IPS-18a (cell line): ENCODE measurements around the gene DLD.
"Not testable (repeated sequence)": the region's sequence is repeated elsewhere in the genome, so short reads cannot be mapped to it uniquely, and the experiment has no call there.

Experiments
- H3K27ac ChIP-seq: one replicate; pipeline ENCODE4 v1.5.1; 2013; ENCODE audit warnings: low read length
- H3K27me3 ChIP-seq: one replicate; pipeline ENCODE4 v1.6.1; 2013; ENCODE audit warnings: mild to moderate bottlenecking, low read length; ENCODE audit not compliant: control insufficient read depth, insufficient read depth
- H3K36me3 ChIP-seq: one replicate; pipeline ENCODE4 v1.6.1; 2013; ENCODE audit warnings: low read depth, low read length; ENCODE audit not compliant: control insufficient read depth
- H3K4me1 ChIP-seq: one replicate; pipeline ENCODE4 v1.6.1; 2013; ENCODE audit warnings: low read depth, low read length; ENCODE audit not compliant: control insufficient read depth
- H3K4me3 ChIP-seq: one replicate; pipeline ENCODE4 v1.5.1; 2013; ENCODE audit warnings: low read length
- H3K9ac ChIP-seq: one replicate; pipeline ENCODE4 v1.6.1; 2013; ENCODE audit warnings: mild to moderate bottlenecking, low read length, moderate library complexity
- H3K9me3 ChIP-seq: one replicate; pipeline ENCODE4 v1.6.1; 2013; ENCODE audit warnings: low read depth, low read length; ENCODE audit not compliant: control insufficient read depth

The DLD gene

DNA sequence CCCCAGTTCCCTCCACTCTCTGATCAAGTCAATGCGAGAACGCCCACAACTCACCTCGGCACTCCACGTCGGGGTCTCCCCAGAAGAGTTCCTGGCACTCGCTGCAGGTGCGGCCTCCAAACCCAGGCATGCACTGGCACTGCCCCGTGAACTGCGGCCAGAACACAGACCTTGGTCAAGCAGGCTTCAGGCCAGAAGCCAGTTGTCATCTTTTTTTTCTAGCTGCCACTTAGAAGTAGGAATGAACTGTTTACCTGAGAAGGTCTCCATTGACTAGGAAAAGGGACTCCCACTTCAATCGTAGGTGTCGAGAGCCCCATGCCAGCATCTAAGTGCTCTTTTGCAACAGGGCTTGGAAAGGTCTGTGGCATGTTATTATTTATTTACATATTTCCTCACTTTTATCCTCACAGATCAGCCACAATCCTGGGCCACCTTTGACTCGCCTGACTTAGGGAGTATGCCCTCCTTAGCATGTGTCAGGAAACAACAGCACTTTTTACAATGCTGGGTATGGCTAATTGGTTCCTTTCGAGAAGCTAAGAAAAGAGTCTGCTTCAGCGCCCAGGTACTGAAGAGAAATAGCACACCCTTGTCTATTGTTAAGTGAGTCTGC lies 60.3 kb downstream of the DLD start:
- no peak overlapping the region for H3K27ac ChIP-seq
- no peaks in the 10 kb centered on the region for H3K9me3 ChIP-seq
- no peaks in the 10 kb centered on the region for H3K27me3 ChIP-seq
- peaks cover 18% of the 10 kb centered on the region for H3K36me3 ChIP-seq
- H3K9ac ChIP-seq, result no peak overlapping the region
- peaks cover 11% of the 10 kb centered on the region for H3K4me1 ChIP-seq
- no peak overlapping the region for H3K4me3 ChIP-seq

DNA sequence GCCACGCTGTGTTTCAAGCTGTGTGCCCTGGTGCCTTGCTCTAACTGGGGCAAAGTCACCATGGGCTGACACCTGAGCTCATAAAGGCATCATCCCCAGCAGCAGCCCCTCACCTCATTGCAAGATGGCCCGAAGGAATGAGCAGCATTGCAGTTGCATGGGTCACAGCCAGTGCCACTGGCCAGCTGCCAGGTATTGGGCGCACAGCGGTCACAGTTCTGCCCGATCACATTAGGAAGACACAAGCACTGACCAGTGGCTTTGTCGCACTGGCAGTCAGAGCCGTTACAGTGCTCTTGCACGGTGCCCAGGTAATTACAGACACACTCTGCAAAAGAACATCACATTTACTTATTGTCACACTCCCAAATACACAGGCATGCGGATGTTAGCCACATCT lies 60.9 kb downstream of the DLD start:
- Histone ChIP-seq H3K27ac (no peak overlapping the region), H3K27me3 (no peaks in the 10 kb centered on the region), H3K9me3 (no peaks in the 10 kb centered on the region), H3K4me3 (no peak overlapping the region), H3K9ac (no peak overlapping the region), H3K36me3 (peaks cover 18% of the 10 kb centered on the region), H3K4me1 (peaks cover 11% of the 10 kb centered on the region)

DNA sequence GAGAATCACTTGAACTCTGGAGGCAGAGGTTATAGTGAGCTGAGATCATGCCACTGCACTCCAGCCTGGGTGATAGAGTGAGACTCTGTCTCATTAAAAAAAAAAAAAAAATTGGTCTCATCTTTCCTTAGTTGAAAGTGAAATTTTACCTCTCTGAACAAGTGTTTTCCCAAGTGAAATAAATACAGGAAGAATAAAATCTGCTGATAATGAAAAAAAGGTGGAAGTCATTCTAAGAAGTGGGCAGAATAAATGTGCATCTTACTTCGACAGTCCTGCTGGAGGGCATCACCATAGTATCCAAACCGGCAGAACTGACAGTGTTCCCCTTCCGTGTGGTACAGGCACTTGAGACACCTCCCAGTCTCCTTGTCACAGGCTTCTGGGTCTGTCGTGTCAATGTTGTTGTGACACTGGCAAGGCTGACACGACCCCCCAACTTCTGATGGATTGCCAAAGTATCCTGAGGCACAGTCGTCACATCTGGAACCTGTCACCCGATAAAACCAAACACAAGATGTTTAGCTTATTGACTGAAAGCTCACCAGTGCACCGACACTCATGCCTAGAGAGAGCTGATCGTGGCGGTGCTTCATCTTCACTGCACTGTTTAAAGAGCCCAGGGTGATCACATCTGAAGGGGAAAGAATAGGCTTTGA lies 62.4 kb downstream of the DLD start:
- H3K27ac ChIP-seq, result no peak overlapping the region
- no peaks in the 10 kb centered on the region for H3K27me3 ChIP-seq

DNA sequence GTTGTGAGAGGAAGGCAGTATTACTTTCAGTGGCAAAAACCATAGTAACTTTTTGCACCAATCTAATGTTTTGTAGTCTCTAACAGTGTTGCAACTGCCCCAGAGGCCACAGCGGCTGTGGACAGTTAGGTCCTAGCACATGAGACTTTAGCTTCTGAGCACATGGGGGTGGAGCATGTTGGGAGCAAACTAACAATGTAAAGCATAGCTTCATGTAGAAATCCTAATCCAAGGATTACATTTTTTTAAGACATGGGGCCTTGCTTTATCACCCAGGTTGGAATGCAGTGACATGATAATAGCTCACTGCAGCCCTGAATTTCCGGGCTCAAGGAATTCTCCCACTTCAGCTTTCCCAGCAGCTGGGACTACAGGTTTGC lies 62.9 kb downstream of the DLD start:
- Histone ChIP-seq H3K9ac (no peak overlapping the region), H3K9me3 (no peaks in the 10 kb centered on the region), H3K27ac (no peak overlapping the region), H3K36me3 (peaks cover 24% of the 10 kb centered on the region), H3K4me3 (no peak overlapping the region), H3K4me1 (peaks cover 12% of the 10 kb centered on the region), H3K27me3 (no peaks in the 10 kb centered on the region)

More for the DNA sequence above, 62.4 kb downstream of the DLD start:
- Histone ChIP-seq H3K4me3 (no peak overlapping the region), H3K9me3 (no peaks in the 10 kb centered on the region), H3K4me1 (peaks cover 11% of the 10 kb centered on the region), H3K36me3 (peaks cover 23% of the 10 kb centered on the region), H3K9ac (no peak overlapping the region)

GRCh38 chr7:107955394-107955793 lies 64.4 kb downstream of the DLD start:
- H3K4me1 ChIP-seq, result peaks cover 22% of the 10 kb centered on the region
- H3K9ac ChIP-seq, result no peak overlapping the region
- H3K4me3 ChIP-seq, result no peak overlapping the region
- peaks cover 28% of the 10 kb centered on the region for H3K36me3 ChIP-seq
- H3K27me3 ChIP-seq, result no peaks in the 10 kb centered on the region
- no peak overlapping the region for H3K27ac ChIP-seq
- H3K9me3 ChIP-seq, result no peaks in the 10 kb centered on the region

DNA sequence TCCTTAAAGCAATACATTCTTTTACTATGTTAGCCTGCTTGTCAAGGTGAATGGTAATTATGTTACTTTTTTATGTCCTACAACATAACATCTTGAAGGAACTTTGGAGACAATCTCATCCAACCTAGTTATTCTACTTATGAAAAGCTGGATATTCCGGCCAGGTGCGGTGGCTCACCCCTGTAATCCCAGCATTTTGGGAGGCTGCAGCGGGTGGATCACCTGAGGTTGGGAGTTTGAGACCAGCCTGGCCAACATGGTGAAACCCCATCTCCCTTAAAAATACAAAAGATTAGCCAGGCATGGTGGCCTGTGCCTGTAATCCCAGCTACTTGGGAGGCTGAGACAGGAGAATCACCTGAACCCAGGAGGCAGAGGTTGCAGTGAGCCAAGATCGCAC lies 66.0 kb downstream of the DLD start:
- H3K4me1 ChIP-seq, result peaks cover 22% of the 10 kb centered on the region
- H3K4me3 ChIP-seq, H3K27ac ChIP-seq, H3K9me3 ChIP-seq, H3K9ac ChIP-seq, H3K27me3 ChIP-seq: not testable (repeated sequence)
- H3K36me3 ChIP-seq, result peaks cover 37% of the 10 kb centered on the region

GRCh38 chr7:107957436-107957835 lies 66.5 kb downstream of the DLD start:
- no peak overlapping the region for H3K27ac ChIP-seq
- peaks cover 17% of the 10 kb centered on the region for H3K4me1 ChIP-seq
- H3K27me3 ChIP-seq, result no peaks in the 10 kb centered on the region
- H3K9ac ChIP-seq, result no peak overlapping the region
- peaks cover 39% of the 10 kb centered on the region for H3K36me3 ChIP-seq
- no peaks in the 10 kb centered on the region for H3K9me3 ChIP-seq
- no peak overlapping the region for H3K4me3 ChIP-seq

DNA sequence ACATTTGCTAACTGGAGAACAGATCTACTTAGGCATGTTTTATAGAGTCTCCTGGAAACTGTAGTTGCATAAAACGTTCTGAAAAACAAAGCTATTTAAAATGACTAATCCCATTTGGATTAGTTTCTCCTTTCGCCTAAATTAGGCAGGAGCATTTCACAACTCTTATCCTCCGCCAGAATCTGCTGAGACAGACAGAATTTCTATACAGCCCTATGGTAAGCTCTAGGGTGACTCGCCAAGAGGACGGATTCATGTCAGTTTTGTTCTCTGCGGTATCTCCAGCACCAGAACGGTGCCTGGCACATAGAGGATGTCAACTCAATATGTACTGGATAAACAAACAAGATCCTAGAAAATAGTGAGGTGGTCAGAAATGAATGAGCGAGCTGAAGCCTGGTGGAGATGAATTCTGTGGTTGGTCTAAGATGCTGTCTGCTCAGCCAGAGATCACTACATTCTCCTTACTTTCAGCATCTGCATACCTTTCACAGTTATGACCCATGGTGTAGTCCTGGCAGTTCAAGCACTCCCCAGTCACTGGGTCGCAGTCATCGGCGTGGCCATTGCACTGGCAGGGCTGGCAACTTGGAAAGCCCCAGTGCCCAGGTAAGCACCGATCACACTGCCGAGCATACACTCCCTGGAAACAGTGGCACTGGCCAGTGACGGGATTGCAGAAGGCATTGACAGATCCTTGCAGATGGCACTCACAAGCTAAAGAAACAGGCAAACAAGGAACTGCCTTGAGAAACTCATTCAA lies 68.0 kb downstream of the DLD start:
- Histone ChIP-seq H3K36me3 (peaks cover 41% of the 10 kb centered on the region), H3K27ac (no peak overlapping the region), H3K9me3 (no peaks in the 10 kb centered on the region), H3K9ac (no peak overlapping the region), H3K4me1 (peaks cover 11% of the 10 kb centered on the region), H3K4me3 (no peak overlapping the region), H3K27me3 (no peaks in the 10 kb centered on the region)

DNA sequence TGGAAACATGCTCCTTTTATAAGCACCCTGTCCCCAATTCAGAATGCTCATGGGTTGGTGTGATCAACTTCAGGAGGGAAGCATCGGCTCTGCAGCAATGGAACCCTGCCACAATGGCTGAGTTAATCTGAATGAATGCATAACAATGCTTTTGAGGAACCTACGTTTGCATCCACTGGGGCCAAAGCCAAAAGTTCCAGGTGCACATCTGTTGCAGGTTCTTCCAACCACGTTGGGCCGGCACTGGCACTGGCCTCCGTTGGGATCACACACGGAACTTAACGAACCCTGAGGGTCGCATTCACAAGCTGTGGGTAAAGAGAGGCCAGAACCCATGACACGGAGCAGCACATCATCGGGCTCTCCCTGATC lies 68.5 kb downstream of the DLD start:
- Histone ChIP-seq H3K9ac (no peak overlapping the region), H3K9me3 (no peaks in the 10 kb centered on the region), H3K27ac (no peak overlapping the region), H3K27me3 (no peaks in the 10 kb centered on the region), H3K4me1 (peaks cover 11% of the 10 kb centered on the region), H3K4me3 (no peak overlapping the region), H3K36me3 (peaks cover 39% of the 10 kb centered on the region)

DNA sequence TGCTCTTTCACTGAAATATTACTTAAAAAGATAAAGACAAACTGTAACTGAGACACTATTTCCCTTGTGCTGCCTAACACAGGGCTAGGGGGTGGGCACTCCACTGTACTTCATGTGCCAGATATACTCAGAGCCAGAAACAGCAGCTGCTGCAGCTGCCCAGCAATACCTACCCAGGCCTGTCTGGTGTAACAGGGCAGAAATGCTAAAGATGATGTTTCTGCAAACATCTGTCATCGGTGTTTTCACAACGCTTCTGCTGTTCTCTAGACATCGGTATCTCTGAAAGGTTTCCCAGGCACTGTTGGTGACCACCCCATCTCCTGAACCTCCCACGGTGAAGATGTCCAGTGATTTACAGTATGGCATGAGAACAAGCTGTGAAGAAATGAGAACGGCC lies 69.3 kb downstream of the DLD start:
- Histone ChIP-seq H3K4me1 (peaks cover 11% of the 10 kb centered on the region), H3K9me3 (no peaks in the 10 kb centered on the region), H3K36me3 (peaks cover 39% of the 10 kb centered on the region), H3K4me3 (no peak overlapping the region), H3K27ac (no peak overlapping the region), H3K9ac (no peak overlapping the region), H3K27me3 (no peaks in the 10 kb centered on the region)

- peaks cover 13% of the 10 kb centered on the region for H3K4me1 ChIP-seq
- H3K4me3 ChIP-seq, result no peak overlapping the region
- no peak overlapping the region for H3K9ac ChIP-seq
- H3K9me3 ChIP-seq, result no peaks in the 10 kb centered on the region
- no peak overlapping the region for H3K27ac ChIP-seq
- peaks cover 39% of the 10 kb centered on the region for H3K36me3 ChIP-seq
- no peaks in the 10 kb centered on the region for H3K27me3 ChIP-seq
These were observed 70.4 kb downstream of the DLD start for GRCh38 chr7:107961405-107961804.

DNA sequence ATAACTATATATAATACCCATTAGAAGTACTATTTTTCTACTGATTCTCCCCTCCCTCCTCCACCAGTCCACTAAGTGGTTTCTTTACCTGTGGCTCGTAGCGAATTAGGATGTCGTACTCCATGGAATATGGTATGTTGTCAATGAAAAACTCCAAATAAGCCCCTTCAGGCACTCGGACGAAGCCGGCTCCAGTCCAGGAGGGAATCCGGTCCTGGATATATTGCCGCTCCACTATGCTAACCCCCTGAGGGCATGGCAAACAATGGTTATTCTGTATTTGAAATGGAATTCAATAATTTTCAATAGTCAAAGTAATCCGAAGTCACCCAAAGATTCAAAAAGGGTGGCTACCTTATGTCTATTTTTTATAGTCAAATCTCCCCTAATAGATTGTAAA lies 71.8 kb downstream of the DLD start:
- Histone ChIP-seq H3K9ac (no peak overlapping the region), H3K36me3 (peaks cover 38% of the 10 kb centered on the region), H3K27me3 (no peaks in the 10 kb centered on the region), H3K4me1 (peaks cover 21% of the 10 kb centered on the region), H3K4me3 (no peak overlapping the region), H3K27ac (no peak overlapping the region), H3K9me3 (no peaks in the 10 kb centered on the region)
